GM23338 (cell line): ENCODE results near the gene SGSH.

Source experiments
- CTCF ChIP-seq, 2 experiments: fragments of 200-600 bp in 1 of 2; sonication (generic) in 1 of 2; conservative IDR thresholded peaks; 2 replicates each; pipeline versions ENCODE4 v1.5.1 to v1.6.1; 2016 to 2017; ENCODE audit warnings: antibody characterized with exemption in 2 of 2, low read depth in 2 of 2, mild to moderate bottlenecking in 2 of 2, moderate library complexity in 1 of 2
- EZH2 ChIP-seq: fragments of 200-600 bp; sonication (generic); IDR thresholded peaks from one replicate; pipeline ENCODE4 v1.8.0; 2017; ENCODE audit warnings: antibody characterized with exemption, mild to moderate bottlenecking, low read depth; ENCODE audit not compliant: unreplicated experiment
- EZH2phosphoT487 ChIP-seq: fragments of 200-600 bp; sonication (generic); IDR thresholded peaks from one replicate; pipeline ENCODE4 v1.8.1; 2018; ENCODE audit warnings: antibody characterized with exemption; ENCODE audit not compliant: unreplicated experiment
- JUNB ChIP-seq: IDR thresholded peaks from one replicate; pipeline ENCODE4 v1.6.1; 2016; ENCODE audit warnings: antibody characterized with exemption; ENCODE audit not compliant: unreplicated experiment
- NANOG ChIP-seq: IDR thresholded peaks from 2 replicates; pipeline ENCODE4 v1.6.1; 2016; ENCODE audit warnings: antibody characterized with exemption, borderline replicate concordance
- POLR2AphosphoS5 ChIP-seq: IDR thresholded peaks from 2 replicates; pipeline ENCODE4 v1.6.1; 2016; ENCODE audit warnings: antibody characterized with exemption, low read depth
- REST ChIP-seq: IDR thresholded peaks from one replicate; pipeline ENCODE4 v1.6.1; 2018; ENCODE audit warnings: antibody characterized with exemption; ENCODE audit not compliant: unreplicated experiment
- ZNF114 ChIP-seq: fragments of 250-450 bp; sonication (Bioruptor Pico); IDR thresholded peaks from 2 replicates; pipeline ENCODE4 v1.5.0; 2020; ENCODE audit warnings: mild to moderate bottlenecking, moderate library complexity
- ZNF331 ChIP-seq: fragments of 250-450 bp; sonication (Bioruptor Pico); IDR thresholded peaks from 2 replicates; pipeline ENCODE4 v1.5.0; 2020; ENCODE audit warnings: low read depth, mild to moderate bottlenecking, moderate library complexity
- ZNF462 ChIP-seq: fragments of 250-450 bp; sonication (Bioruptor Pico); IDR thresholded peaks from 2 replicates; pipeline ENCODE4 v1.5.0; 2020; ENCODE audit warnings: mild to moderate bottlenecking, moderate library complexity

- no peak for TF ChIP-seq CTCF (conservative IDR thresholded peaks at IDR 0.05; ENCODE audit: low read depth in 2 of 2)
- TF ChIP-seq REST, result no peak
- no peak for TF ChIP-seq POLR2AphosphoS5
- no peak for TF ChIP-seq EZH2
- no peak for TF ChIP-seq ZNF114 (CRISPR knock-in tag)
- no peak for TF ChIP-seq ZNF462
- TF ChIP-seq ZNF331 (CRISPR knock-in tag), result no peak
- TF ChIP-seq EZH2phosphoT487, result no peak
- no peak for TF ChIP-seq JUNB
- TF ChIP-seq NANOG, result no peak
These were observed 5.3 kb downstream of the SGSH start for GRCh38 chr17:80214878-80215210.
